ENCODE data around the gene RSPRY1. TPM values are rescaled to one million over a fixed set of nuclear protein-coding genes. Genes with fewer than 3 reads are reported as not detected.

RSPRY1 gene
- total and polyA plus RNA-seq, 2 of the 8 experiments (the other 6 are each of a cell fraction or from before 2014, with no cell fraction given), result 11.5 to 32.5 TPM

- H3K27ac ChIP-seq (ENCODE audit: low read depth, low read length), result no peak overlapping the region
- H3K4me2 ChIP-seq (ENCODE audit: insufficient read depth in 1 of 2, low read depth in 2 of 2, low read length in 2 of 2), result no peak overlapping the region
- CTCF ChIA-PET (ENCODE audit: partially characterized antibody), result interaction anchor here (1.2 kb wide), 1 partner anchor 12 kb away, joined by 3 read pairs; no protein-coding TSS in a partner anchor
- peaks cover 0 to 3% of the 10 kb centered on the region in 2 experiments for H4K20me1 ChIP-seq (replicated peaks in 1 of 2; ENCODE audit: control insufficient read depth in 1 of 2, insufficient read depth in 2 of 2, low read length in 2 of 2)
- DNase-seq (ENCODE audit: low read depth in 1 of 2, low spot score in 2 of 2) (no peak), FAIRE-seq (no peak)
- H3K4me1 ChIP-seq (replicated peaks in 1 of 4; ENCODE audit: control insufficient read depth in 3 of 4, insufficient read depth in 4 of 4, low read length in 3 of 4), result no peaks in the 10 kb centered on the region
- no peaks in the 10 kb centered on the region for H3K27me3 ChIP-seq (replicated peaks in 1 of 4; ENCODE audit: control insufficient read depth in 3 of 4, extremely low read depth in 1 of 4, insufficient read depth in 3 of 4, low read length in 3 of 4)
- POLR2A ChIA-PET (ENCODE audit: partially characterized antibody), result interaction anchor here (0.6 kb wide), 1 partner anchor 12 kb away, joined by 3 read pairs; no protein-coding TSS in a partner anchor
- no peak overlapping the region for H3K23ac ChIP-seq (ENCODE audit: insufficient read length)
- 93% methylated on average over 1 of the region's 1 CpG; no CpG with 5 or more reads in 1 of the 2 experiments for WGBS, 2 experiments (ENCODE audit: extremely low coverage in 1 of 2, insufficient coverage in 1 of 2, insufficient read length in 1 of 2, insufficient replicate concordance in 2 of 2, low coverage in 1 of 2, low lambda C conversion rate in 2 of 2, missing lambda C conversion rate in 1 of 2)
- no peaks in the 10 kb centered on the region for H3K79me1 ChIP-seq (ENCODE audit: low read depth, low read length)
- no peak overlapping the region for H2AK5ac ChIP-seq (ENCODE audit: low read depth, low read length)
- H2AFZ ChIP-seq (ENCODE audit: low read length), result no peak overlapping the region
- H4K91ac ChIP-seq (replicated peaks; ENCODE audit: insufficient read length, low read length), result no peak overlapping the region
- H4K8ac ChIP-seq (ENCODE audit: extremely low read depth, insufficient read depth, low read length), result no peak overlapping the region
- H3K23me2 ChIP-seq (ENCODE audit: low read depth, low read length), result no peaks in the 10 kb centered on the region
- no peak overlapping the region for H3K56ac ChIP-seq (replicated peaks; ENCODE audit: insufficient read length, low read depth, low read length)
- no peak overlapping the region for H3K14ac ChIP-seq (ENCODE audit: insufficient read length)
- no peak overlapping the region for H2BK20ac ChIP-seq (ENCODE audit: low read length)
- H3K9me3 ChIP-seq (ENCODE audit: insufficient read depth in 2 of 2, low read depth in 1 of 2, low read length in 1 of 2), result no peaks in the 10 kb centered on the region
- no peak overlapping the region for H2BK120ac ChIP-seq (replicated peaks; ENCODE audit: low read depth, low read length)
- no peak overlapping the region for H2BK15ac ChIP-seq (ENCODE audit: low read length)
- no peak overlapping the region for H4K5ac ChIP-seq (ENCODE audit: insufficient read length, low read depth, low read length)
- no peaks in the 10 kb centered on the region for H3K79me2 ChIP-seq (ENCODE audit: control insufficient read depth in 1 of 2, insufficient read depth in 2 of 2, low read length in 2 of 2)
- no peak overlapping the region for H2BK12ac ChIP-seq (ENCODE audit: low read depth, low read length)
- H2BK5ac ChIP-seq (ENCODE audit: low read depth, low read length), result no peak overlapping the region
- H3K18ac ChIP-seq (ENCODE audit: extremely low read depth, low read length), result no peak overlapping the region
- no peak overlapping the region for H3K9ac ChIP-seq (replicated peaks in 1 of 4; ENCODE audit: extremely low read depth in 1 of 4, low read depth in 3 of 4, low read length in 3 of 4)
- no peak overlapping the region for H3K4me3 ChIP-seq (ENCODE audit: extremely low read depth in 1 of 4, insufficient read depth in 2 of 4, low read depth in 3 of 4, low read length in 4 of 4)
- H3K36me3 ChIP-seq (ENCODE audit: control insufficient read depth in 2 of 4, insufficient read depth in 4 of 4, low read length in 3 of 4), result peaks cover 9 to 62% (median 23%) of the 10 kb centered on the region in 4 experiments; a peak in 7 of 8 replicates
- H3K4ac ChIP-seq (replicated peaks; ENCODE audit: insufficient read length, low read depth, low read length), result no peak overlapping the region
- no peak for TF ChIP-seq RFX5 (IDR thresholded peaks at IDR 0.05; ENCODE audit: borderline replicate concordance, low read depth, low read length)
- no peak for TF ChIP-seq SIX5 (IDR thresholded peaks at IDR 0.05; ENCODE audit: low read depth, low read length)
- no peak for TF ChIP-seq CREB1 (IDR thresholded peaks at IDR 0.05)
- TF ChIP-seq BCL11A (IDR thresholded peaks at IDR 0.05; ENCODE audit: low read depth in 2 of 2, low read length in 2 of 2), result no peak
- no peak for TF ChIP-seq CTCF (IDR thresholded peaks at IDR 0.05; ENCODE audit: control extremely low read depth in 1 of 3, insufficient read depth in 1 of 3, low read depth in 1 of 3, low read length in 3 of 3)
- no peak for TF ChIP-seq KDM5A (IDR thresholded peaks at IDR 0.05; ENCODE audit: low read length)
- no peak for TF ChIP-seq CHD2 (IDR thresholded peaks at IDR 0.05; ENCODE audit: low read length)
- no peak for TF ChIP-seq YY1 (IDR thresholded peaks at IDR 0.05; ENCODE audit: low read depth, low read length)
- TF ChIP-seq GTF2F1 (IDR thresholded peaks at IDR 0.05; ENCODE audit: borderline replicate concordance, low read depth, low read length), result no peak
- no peak for TF ChIP-seq TAF1 (IDR thresholded peaks at IDR 0.05; ENCODE audit: low read depth, low read length)
- no peak for TF ChIP-seq FOSL1 (IDR thresholded peaks at IDR 0.05; ENCODE audit: insufficient read depth, low read depth, low read length)
- no peak for TF ChIP-seq EP300 (IDR thresholded peaks at IDR 0.05; ENCODE audit: borderline replicate concordance in 1 of 2, low read depth in 2 of 2, low read length in 2 of 2)
These were observed 22.8 kb downstream of the RSPRY1 start for GRCh38 chr16:57208926-57209325.

Data from H1 (cell line).